B cell (primary cell): ENCODE data around the gene EEF1A2.

ENCODE experiments used
- CTCF ChIP-seq: fragments of 200-600 bp; IDR thresholded peaks from one replicate; pipeline ENCODE4 v1.8.0; 2022; ENCODE audit warnings: antibody characterized with exemption, mild to moderate bottlenecking
- EZH2 ChIP-seq: IDR thresholded peaks from 2 replicates; pipeline ENCODE4 v1.6.1; 2012; ENCODE audit warnings: borderline replicate concordance, low read depth, mild to moderate bottlenecking, moderate library complexity, low read length; ENCODE audit not compliant: insufficient read depth, poor library complexity, severe bottlenecking

- TF ChIP-seq CTCF: no peak
- no peak for TF ChIP-seq EZH2
These were observed 31.4 kb downstream of the EEF1A2 start for GRCh38 chr20:63467294-63468083.
